GM18868 (cell line): Measurements from ENCODE around the gene CROT.

ENCODE experiments used
- ATAC-seq: cut with Tn5 transposase; IDR thresholded peaks from one replicate; pipeline ENCODE4 v1.9.1; 2021; ENCODE audit warnings: mild to moderate bottlenecking, moderate library complexity; ENCODE audit not compliant: unreplicated experiment

The CROT gene

GRCh38 chr7:87341441-87341840, 4.0 kb upstream of the CROT start:
- no peak for ATAC-seq

- no peak for ATAC-seq
Measured at GRCh38 chr7:87342231-87342630, 3.2 kb upstream of the CROT start.

- no peak for ATAC-seq
Measured at GRCh38 chr7:87344446-87344845, 1.0 kb upstream of the CROT start.

- ATAC-seq, result peak; percentile 0
Measured at GRCh38 chr7:87345962-87346371, 503 bp downstream of the CROT start.

- no peak for ATAC-seq
Measured at GRCh38 chr7:87347207-87347606, 1.7 kb downstream of the CROT start.

GRCh38 chr7:87347664-87348063, 2.2 kb downstream of the CROT start:
- no peak for ATAC-seq

- ATAC-seq, result no peak
Measured at GRCh38 chr7:87354749-87355148, 9.3 kb downstream of the CROT start.

GRCh38 chr7:87356448-87356847, 11.0 kb downstream of the CROT start:
- ATAC-seq, result no peak

- ATAC-seq, result no peak
Measured at GRCh38 chr7:87359366-87359765, 13.9 kb downstream of the CROT start.

- ATAC-seq, result peak; percentile 58
Measured at GRCh38 chr7:87361320-87361719, 15.9 kb downstream of the CROT start.

- no peak for ATAC-seq
Measured at GRCh38 chr7:87363342-87363741, 17.9 kb downstream of the CROT start.

- no peak for ATAC-seq
Measured at GRCh38 chr7:87364246-87364645, 18.8 kb downstream of the CROT start.

- no peak for ATAC-seq
Measured at GRCh38 chr7:87369216-87369615, 23.8 kb downstream of the CROT start.

- ATAC-seq, result no peak
Measured at GRCh38 chr7:87370660-87371180, 25.3 kb downstream of the CROT start.

- no peak for ATAC-seq
Measured at GRCh38 chr7:87375662-87376435, 30.4 kb downstream of the CROT start.

GRCh38 chr7:87380905-87381304, 35.4 kb downstream of the CROT start:
- ATAC-seq, result no peak

GRCh38 chr7:87391020-87391701, 45.7 kb downstream of the CROT start:
- ATAC-seq, result no peak

GRCh38 chr7:87395442-87396020, 50.1 kb downstream of the CROT start:
- ATAC-seq, result no peak

GRCh38 chr7:87398446-87398845, 53.0 kb downstream of the CROT start:
- no peak for ATAC-seq

GRCh38 chr7:87404674-87405073, 59.2 kb downstream of the CROT start:
- ATAC-seq, result no peak

- ATAC-seq, result no peak
Measured at GRCh38 chr7:87411186-87411585, 65.7 kb downstream of the CROT start.

- ATAC-seq, result no peak
Measured at GRCh38 chr7:87413029-87413428, 67.6 kb downstream of the CROT start.
